GM12878 (cell line): ENCODE measurements around the gene VASH2.

Experiments used
- CBFB ChIP-seq: IDR thresholded peaks from 2 replicates; pipeline ENCODE4 v1.6.1; 2016; ENCODE audit warnings: antibody characterized with exemption, low read depth
- CTCF ChIP-seq, 3 experiments: IDR thresholded peaks in 2 of 3; conservative IDR thresholded peaks in 1 of 3; 2 replicates each; pipeline ENCODE4 v1.5.1; 2011; ENCODE audit warnings: low read depth in 3 of 3, low read length in 3 of 3, mild to moderate bottlenecking in 3 of 3, control low read depth in 2 of 3, moderate library complexity in 2 of 3, inconsistent platforms in 1 of 3, mixed read lengths in 1 of 3; ENCODE audit not compliant: control insufficient read depth in 2 of 3, insufficient read depth in 1 of 3; ENCODE audit errors: extremely low read depth in 1 of 3
- NKRF ChIP-seq: fragments of 450-650 bp; conservative IDR thresholded peaks from 2 replicates; pipeline ENCODE4 v1.6.1; 2017; ENCODE audit warnings: mild to moderate bottlenecking, moderate library complexity
- NR2C2 ChIP-seq: IDR thresholded peaks from 2 replicates; pipeline ENCODE4 v1.6.1; 2011; ENCODE audit warnings: borderline replicate concordance, low read depth; ENCODE audit not compliant: control insufficient read depth, insufficient read length
- POLR2A ChIP-seq: IDR thresholded peaks from 2 replicates; pipeline ENCODE4 v1.6.1; 2011; ENCODE audit warnings: low read depth, mild to moderate bottlenecking, low read length
- REST ChIP-seq: IDR thresholded peaks from 2 replicates; pipeline ENCODE4 v1.6.1; 2012; ENCODE audit warnings: mild to moderate bottlenecking, low read depth, low read length
- TAF1 ChIP-seq: IDR thresholded peaks from 2 replicates; pipeline ENCODE4 v1.6.1; 2011; ENCODE audit warnings: mild to moderate bottlenecking, low read depth, low read length, borderline replicate concordance
- ZSCAN29 ChIP-seq: fragments of 450-650 bp; IDR thresholded peaks from 2 replicates; pipeline ENCODE4 v1.6.1; 2017; ENCODE audit warnings: mild to moderate bottlenecking, moderate library complexity

GRCh38 chr1:212935387-212935981 lies 14.9 kb upstream of the VASH2 start:
- TF ChIP-seq NR2C2 (no peak), TAF1 (no peak), REST (no peak), ZSCAN29 (no peak), CTCF (IDR thresholded peaks at IDR 0.05 in 2 of 3, conservative IDR thresholded peaks at IDR 0.05 in 1 of 3; ENCODE audit: control insufficient read depth in 2 of 3, extremely low read depth in 1 of 3, insufficient read depth in 1 of 3, low read depth in 3 of 3, low read length in 3 of 3) (no peak), NKRF (no peak), CBFB (no peak), POLR2A (no peak)
